ENCODE results near the gene KRT23.

Gene KRT23

DNA sequence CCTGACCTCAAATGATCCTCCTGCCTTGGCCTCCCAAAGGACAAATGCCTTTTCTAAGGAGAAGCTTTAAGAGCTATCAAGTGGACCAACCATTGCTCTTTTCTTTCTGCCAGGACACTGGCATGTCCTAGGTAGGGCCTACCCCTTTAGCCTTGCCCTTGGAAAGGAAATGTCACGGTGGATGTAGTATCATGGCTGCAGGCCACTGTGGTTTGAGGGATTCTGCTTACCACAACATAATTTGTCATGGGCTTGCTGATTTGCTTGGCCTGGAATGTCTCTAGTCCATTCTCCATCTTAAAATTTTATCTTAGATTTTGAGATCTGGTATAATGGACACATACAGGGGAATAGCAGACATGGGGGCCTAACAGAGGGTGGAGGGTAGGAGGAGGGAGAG lies 58.4 kb downstream of the KRT23 start:
- no peaks in the 10 kb centered on the region for H3K36me3 Mint-ChIP-seq
- ATAC-seq, result no peak
- H3K27ac Mint-ChIP-seq, result no peak overlapping the region

DNA sequence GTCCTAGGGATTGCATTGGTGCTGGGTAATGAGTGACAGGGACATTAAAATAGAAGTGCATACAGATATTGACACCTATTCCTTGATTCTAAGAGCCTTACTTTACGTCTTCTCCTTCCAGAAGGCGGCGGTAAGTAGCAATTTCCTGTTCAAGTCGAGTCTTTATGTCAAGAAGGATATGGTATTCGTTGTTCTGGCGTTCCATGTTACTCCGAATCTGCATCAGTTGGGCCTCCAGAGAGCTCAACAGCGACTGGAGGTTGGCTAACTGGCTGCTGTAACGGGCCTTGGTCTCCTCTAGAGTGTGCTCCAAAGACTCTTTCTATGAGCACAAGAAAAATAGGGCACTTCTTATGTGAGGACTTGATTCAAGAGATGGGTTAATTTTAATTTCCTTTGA lies 59.4 kb downstream of the KRT23 start:
- H3K9me3 Mint-ChIP-seq, result no peaks in the 10 kb centered on the region
- H3K36me3 Mint-ChIP-seq, result no peaks in the 10 kb centered on the region
- H3K27me3 Mint-ChIP-seq, result no peaks in the 10 kb centered on the region
- H3K4me1 Mint-ChIP-seq, result no peaks in the 10 kb centered on the region
- no peak overlapping the region for H3K4me3 Mint-ChIP-seq
- ATAC-seq, result no peak
- no peak overlapping the region for H3K27ac Mint-ChIP-seq

More for the DNA sequence above, 58.4 kb downstream of the KRT23 start:
- H3K27me3 Mint-ChIP-seq, result no peaks in the 10 kb centered on the region
- H3K4me3 Mint-ChIP-seq, result no peak overlapping the region
- H3K9me3 Mint-ChIP-seq, result no peaks in the 10 kb centered on the region
- H3K4me1 Mint-ChIP-seq, result no peaks in the 10 kb centered on the region

DNA sequence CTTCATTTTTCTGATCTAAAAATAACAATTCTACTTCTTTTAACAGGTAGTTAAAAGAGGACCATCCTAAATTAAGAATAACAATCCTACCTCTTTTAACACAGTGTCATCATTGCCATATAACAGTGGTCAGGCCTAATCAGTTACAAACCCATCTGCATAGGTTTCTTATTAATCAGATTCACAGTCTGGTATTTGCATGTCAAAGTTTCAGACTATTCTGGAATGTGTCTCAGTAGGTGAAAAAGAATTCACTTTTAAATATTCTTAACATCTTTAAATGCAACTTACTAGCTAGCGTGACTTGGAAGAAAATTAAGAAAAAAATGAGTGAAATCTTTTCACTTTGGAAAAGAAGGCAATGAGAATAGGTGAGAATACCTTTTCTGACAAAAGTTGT lies 63.6 kb downstream of the KRT23 start:
- H3K27me3 Mint-ChIP-seq, result peaks cover 33% of the 10 kb centered on the region
- ATAC-seq, result no peak
- no peaks in the 10 kb centered on the region for H3K9me3 Mint-ChIP-seq
- H3K36me3 Mint-ChIP-seq, result no peaks in the 10 kb centered on the region
- no peaks in the 10 kb centered on the region for H3K4me1 Mint-ChIP-seq
- no peak overlapping the region for H3K27ac Mint-ChIP-seq
- H3K4me3 Mint-ChIP-seq, result no peak overlapping the region

DNA sequence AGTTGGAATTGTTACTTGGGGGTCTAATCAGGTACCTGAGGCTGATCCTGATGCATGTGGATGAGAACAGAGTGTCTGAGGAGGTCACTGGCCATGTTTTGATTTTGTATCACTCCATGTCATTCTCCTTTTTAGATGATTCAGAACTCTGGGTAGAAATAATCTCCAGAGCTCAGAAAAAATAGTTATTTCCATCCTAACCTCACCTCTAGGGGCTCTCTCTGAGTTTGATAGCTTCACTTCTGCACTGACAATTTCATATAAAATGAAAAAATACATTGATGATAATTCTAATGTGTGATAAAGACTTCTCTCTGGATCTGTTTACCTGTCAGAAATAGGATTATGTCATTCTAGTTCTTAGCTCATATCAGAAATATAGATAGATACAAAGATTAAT lies 64.2 kb downstream of the KRT23 start:
- Mint-ChIP-seq H3K4me1 (no peaks in the 10 kb centered on the region), H3K4me3 (no peak overlapping the region), H3K36me3 (no peaks in the 10 kb centered on the region), H3K27me3 (peaks cover 33% of the 10 kb centered on the region), H3K9me3 (no peaks in the 10 kb centered on the region), H3K27ac (no peak overlapping the region)
- no peak for ATAC-seq

Data from stimulated activated memory B cell treated with anti-CD40 and anti-IgM and Interleukin-4, amounts not matched to agents 10 μg/mL and 1 μg/mL and 100 μg/mL, for 72 hours (primary cell).